Measurements from ENCODE around the gene TSPO2.
A peak's percentile ranks its signal among the peaks of the same experiment; 100 is the strongest.

TSPO2 gene

GRCh38 chr6:41042226-41043055 lies at the start of gene TSPO2:
TSS of gene TSPO2 (plus strand) at chr6:41042467. CDS start at chr6:41042986, 519 bp downstream.
- no peaks in the 10 kb centered on the region for H3K27me3 ChIP-seq (ENCODE audit: insufficient read depth, insufficient read length)
- no peaks in the 10 kb centered on the region for H3K9me3 ChIP-seq (ENCODE audit: insufficient read depth, low read length)
- peaks cover 5% of the 10 kb centered on the region for H3K4me1 ChIP-seq (ENCODE audit: insufficient read depth, insufficient read length)
- no peaks in the 10 kb centered on the region for H3K36me3 ChIP-seq (ENCODE audit: insufficient read depth, insufficient read length, low read length)
- H3K9ac ChIP-seq (ENCODE audit: insufficient read length, low read depth): no peak within 1 kb of the TSS
- TF ChIP-seq SUZ12 (IDR thresholded peaks at IDR 0.05; ENCODE audit: extremely low read depth, insufficient read depth, insufficient read length) (no peak), ZNF274 (IDR thresholded peaks at IDR 0.05; ENCODE audit: low read depth, low read length) (no peak), YY1 (IDR thresholded peaks at IDR 0.05; ENCODE audit: insufficient read depth, insufficient read length) (no peak)
- H3K4me3 ChIP-seq (ENCODE audit: insufficient read length, low read depth): no peak within 1 kb of the TSS
- no peak for DNase-seq (ENCODE audit: low read depth, low spot score)

- Histone ChIP-seq H3K4me3 (ENCODE audit: insufficient read length, low read depth) (no peak overlapping the region), H3K27me3 (ENCODE audit: insufficient read depth, insufficient read length) (no peaks in the 10 kb centered on the region), H3K9me3 (ENCODE audit: insufficient read depth, low read length) (no peaks in the 10 kb centered on the region; the same call in 1 of the 2 replicates), H3K9ac (ENCODE audit: insufficient read length, low read depth) (no peak overlapping the region), H3K36me3 (ENCODE audit: insufficient read depth, insufficient read length, low read length) (no peaks in the 10 kb centered on the region), H3K4me1 (ENCODE audit: insufficient read depth, insufficient read length) (peaks cover 4% of the 10 kb centered on the region)
- DNase-seq (ENCODE audit: low read depth, low spot score): no peak
- no peak for TF ChIP-seq ZNF274 (IDR thresholded peaks at IDR 0.05; ENCODE audit: low read depth, low read length)
- no peak for TF ChIP-seq SUZ12 (IDR thresholded peaks at IDR 0.05; ENCODE audit: extremely low read depth, insufficient read depth, insufficient read length)
- TF ChIP-seq YY1 (IDR thresholded peaks at IDR 0.05; ENCODE audit: insufficient read depth, insufficient read length): no peak
Observed at GRCh38 chr6:40992746-40993145, 49.5 kb upstream of the TSPO2 start.

- Histone ChIP-seq H3K27me3 (ENCODE audit: insufficient read depth, insufficient read length) (no peaks in the 10 kb centered on the region), H3K4me1 (ENCODE audit: insufficient read depth, insufficient read length) (peaks cover 17% of the 10 kb centered on the region), H3K4me3 (ENCODE audit: insufficient read length, low read depth) (no peak overlapping the region), H3K36me3 (ENCODE audit: insufficient read depth, insufficient read length, low read length) (no peaks in the 10 kb centered on the region), H3K9me3 (ENCODE audit: insufficient read depth, low read length) (no peaks in the 10 kb centered on the region), H3K9ac (ENCODE audit: insufficient read length, low read depth) (peak overlapping the region; percentile 74)
- DNase-seq (ENCODE audit: low read depth, low spot score): peak; percentile 30
- TF ChIP-seq SUZ12 (IDR thresholded peaks at IDR 0.05; ENCODE audit: extremely low read depth, insufficient read depth, insufficient read length) (no peak), YY1 (IDR thresholded peaks at IDR 0.05; ENCODE audit: insufficient read depth, insufficient read length) (no peak), ZNF274 (IDR thresholded peaks at IDR 0.05; ENCODE audit: low read depth, low read length) (no peak)
Observed at GRCh38 chr6:40996591-40997233, 45.6 kb upstream of the TSPO2 start.

GRCh38 chr6:40997234-40997957 lies 44.9 kb upstream of the TSPO2 start:
- Histone ChIP-seq H3K4me1 (ENCODE audit: insufficient read depth, insufficient read length) (peaks cover 18% of the 10 kb centered on the region), H3K9ac (ENCODE audit: insufficient read length, low read depth) (peak overlapping the region; percentile 74), H3K4me3 (ENCODE audit: insufficient read length, low read depth) (no peak overlapping the region), H3K36me3 (ENCODE audit: insufficient read depth, insufficient read length, low read length) (no peaks in the 10 kb centered on the region), H3K27me3 (ENCODE audit: insufficient read depth, insufficient read length) (no peaks in the 10 kb centered on the region), H3K9me3 (ENCODE audit: insufficient read depth, low read length) (no peaks in the 10 kb centered on the region)
- DNase-seq (ENCODE audit: low read depth, low spot score): peak; percentile 83
- no peak for TF ChIP-seq ZNF274 (IDR thresholded peaks at IDR 0.05; ENCODE audit: low read depth, low read length)
- no peak for TF ChIP-seq YY1 (IDR thresholded peaks at IDR 0.05; ENCODE audit: insufficient read depth, insufficient read length)

GRCh38 chr6:40998661-40999060 lies 43.6 kb upstream of the TSPO2 start:
- Histone ChIP-seq H3K27me3 (ENCODE audit: insufficient read depth, insufficient read length) (no peaks in the 10 kb centered on the region), H3K4me3 (ENCODE audit: insufficient read length, low read depth) (no peak overlapping the region), H3K4me1 (ENCODE audit: insufficient read depth, insufficient read length) (peaks cover 21% of the 10 kb centered on the region), H3K9ac (ENCODE audit: insufficient read length, low read depth) (peak overlapping the region; percentile 17), H3K36me3 (ENCODE audit: insufficient read depth, insufficient read length, low read length) (no peaks in the 10 kb centered on the region), H3K9me3 (ENCODE audit: insufficient read depth, low read length) (no peaks in the 10 kb centered on the region)
- no peak for TF ChIP-seq SUZ12 (IDR thresholded peaks at IDR 0.05; ENCODE audit: extremely low read depth, insufficient read depth, insufficient read length)
- TF ChIP-seq ZNF274 (IDR thresholded peaks at IDR 0.05; ENCODE audit: low read depth, low read length): no peak
- TF ChIP-seq YY1 (IDR thresholded peaks at IDR 0.05; ENCODE audit: insufficient read depth, insufficient read length): no peak
- DNase-seq (ENCODE audit: low read depth, low spot score): no peak

- peaks cover 21% of the 10 kb centered on the region for H3K4me1 ChIP-seq (ENCODE audit: insufficient read depth, insufficient read length)
- no peak for TF ChIP-seq YY1 (IDR thresholded peaks at IDR 0.05; ENCODE audit: insufficient read depth, insufficient read length)
- no peak for TF ChIP-seq SUZ12 (IDR thresholded peaks at IDR 0.05; ENCODE audit: extremely low read depth, insufficient read depth, insufficient read length)
- DNase-seq (ENCODE audit: low read depth, low spot score): peak; percentile 66
Observed at GRCh38 chr6:40999569-40999968, 42.7 kb upstream of the TSPO2 start.

GRCh38 chr6:41000248-41000647 lies 42.0 kb upstream of the TSPO2 start:
- no peaks in the 10 kb centered on the region for H3K27me3 ChIP-seq (ENCODE audit: insufficient read depth, insufficient read length)
- DNase-seq (ENCODE audit: low read depth, low spot score): no peak
- TF ChIP-seq SUZ12 (IDR thresholded peaks at IDR 0.05; ENCODE audit: extremely low read depth, insufficient read depth, insufficient read length) (no peak), YY1 (IDR thresholded peaks at IDR 0.05; ENCODE audit: insufficient read depth, insufficient read length) (no peak), ZNF274 (IDR thresholded peaks at IDR 0.05; ENCODE audit: low read depth, low read length) (no peak)
- H3K9me3 ChIP-seq (ENCODE audit: insufficient read depth, low read length): no peaks in the 10 kb centered on the region
- no peak overlapping the region for H3K4me3 ChIP-seq (ENCODE audit: insufficient read length, low read depth)
- no peak overlapping the region for H3K9ac ChIP-seq (ENCODE audit: insufficient read length, low read depth)
- H3K4me1 ChIP-seq (ENCODE audit: insufficient read depth, insufficient read length): peaks cover 21% of the 10 kb centered on the region
- H3K36me3 ChIP-seq (ENCODE audit: insufficient read depth, insufficient read length, low read length): no peaks in the 10 kb centered on the region

More at GRCh38 chr6:40999569-40999968, 42.7 kb upstream of the TSPO2 start:
- Histone ChIP-seq H3K4me3 (ENCODE audit: insufficient read length, low read depth) (no peak overlapping the region), H3K9me3 (ENCODE audit: insufficient read depth, low read length) (no peaks in the 10 kb centered on the region), H3K9ac (ENCODE audit: insufficient read length, low read depth) (no peak overlapping the region), H3K36me3 (ENCODE audit: insufficient read depth, insufficient read length, low read length) (no peaks in the 10 kb centered on the region), H3K27me3 (ENCODE audit: insufficient read depth, insufficient read length) (no peaks in the 10 kb centered on the region)

All from NT2/D1 (cell line).